Panc1 (cell line): ENCODE measurements around the gene OMA1. TPM values are rescaled to one million over a fixed set of nuclear protein-coding genes. Genes with fewer than 3 reads are reported as not detected.
"Not testable (repeated sequence)": the region's sequence is repeated elsewhere in the genome, so short reads cannot be mapped to it uniquely, and the experiment has no call there.

ENCODE experiments used
- ATAC-seq: fragments of 200-7000 bp; cut with Tn5 transposase; 2 replicates; pipeline ENCODE4 v1.9.1; 2020; ENCODE audit warnings: mild to moderate bottlenecking, moderate library complexity
- BruUV-seq: library from RNA; stranded (reverse); fragments of 400-500 nt; replicated peaks from 2 replicates; lab custom pipeline; 2021; lab: Mats Ljungman, UMichigan
- CTCF ChIA-PET: fragments of 300-600 bp; sonication (Branson Sonifier 250); formaldehyde crosslinking; loops from one replicate; lab custom pipeline; 2022; ENCODE audit warnings: antibody characterized with exemption; lab: Charles Lee
- POLR2A ChIA-PET: fragments of 300-600 bp; sonication (Branson Sonifier 250); formaldehyde crosslinking; loops from one replicate; lab custom pipeline; 2022; ENCODE audit warnings: antibody characterized with exemption; lab: Charles Lee
- DNase-seq: peaks from one replicate; pipeline ENCODE4 v3.0.0-alpha.2; 2010; ENCODE audit warnings: low read depth, low spot score
- H3K27ac ChIP-seq: 2 replicates; pipeline ENCODE4 v1.5.1; 2011; ENCODE audit warnings: mild to moderate bottlenecking, low read length, inconsistent platforms
- H3K27me3 ChIP-seq: fragments of 200-500 bp; sonication (Bioruptor generic); 2 replicates; pipeline ENCODE4 v1.6.0; 2014; ENCODE audit warnings: low read length, inconsistent platforms; ENCODE audit not compliant: control insufficient read depth, insufficient read depth
- H3K36me3 ChIP-seq: fragments of 200-500 bp; sonication (Bioruptor generic); 2 replicates; pipeline ENCODE4 v1.5.1; 2014; ENCODE audit warnings: inconsistent platforms, mild to moderate bottlenecking, low read length, moderate library complexity; ENCODE audit not compliant: control insufficient read depth, insufficient read depth
- H3K4me1 ChIP-seq: 2 replicates; pipeline ENCODE4 v1.5.1; 2011; ENCODE audit warnings: inconsistent platforms, mild to moderate bottlenecking, low read length, moderate library complexity; ENCODE audit not compliant: control insufficient read depth, insufficient read depth
- H3K4me3 ChIP-seq, 2 experiments: 2 replicates each; pipeline ENCODE4 v1.5.1; 2011 to 2012; ENCODE audit warnings: low read depth in 2 of 2, low read length in 2 of 2, mild to moderate bottlenecking in 2 of 2, inconsistent platforms in 1 of 2, moderate library complexity in 1 of 2
- H3K9me3 ChIP-seq: fragments of 200-500 bp; sonication (Bioruptor generic); 2 replicates; pipeline ENCODE4 v1.5.1; 2014; ENCODE audit warnings: low read depth, mild to moderate bottlenecking, inconsistent platforms, low read length, moderate library complexity; ENCODE audit not compliant: control insufficient read depth, insufficient read depth
- POLR2AphosphoS5 ChIP-seq: IDR thresholded peaks from 2 replicates; pipeline ENCODE4 v1.6.1; 2012; ENCODE audit warnings: mild to moderate bottlenecking, low read depth, low read length, moderate library complexity
- SIN3A ChIP-seq: IDR thresholded peaks from 2 replicates; pipeline ENCODE4 v1.6.1; 2012; ENCODE audit warnings: low read depth, mild to moderate bottlenecking, low read length, moderate library complexity, borderline replicate concordance; ENCODE audit not compliant: insufficient read depth
- TCF7L2 ChIP-seq: IDR thresholded peaks from 2 replicates; pipeline ENCODE4 v1.6.1; 2011; ENCODE audit warnings: mild to moderate bottlenecking, low read depth, low read length, inconsistent platforms
- in situ Hi-C: cut with HindIII; loops from 2 replicates; pipeline ENCODE4 v1.10.0; 2016; ENCODE audit warnings: low sequenced_read_pairs, low pct_unique_long_range_greater_than_20kb
- intact Hi-C: fragments of 100-400 bp; cut with micrococcal nuclease; formaldehyde crosslinking; loops from one replicate; pipeline ENCODE4 v1.10.0; 2022; ENCODE audit not compliant: unreplicated experiment
- total RNA-seq: library from RNA; stranded (reverse); gene quantifications from one replicate; pipeline ENCODE4 v1.2.1, GENCODE V29; 2021; ENCODE audit not compliant: unreplicated experiment
- TF ChIP-seq, protein P1 (sequence below), 2 experiments: IDR thresholded peaks; 2 replicates each; pipeline ENCODE4 v1.6.1; 2011 to 2012; ENCODE audit warnings: low read depth in 2 of 2, control low read depth in 1 of 2, low read length in 1 of 2, mild to moderate bottlenecking in 1 of 2, moderate library complexity in 1 of 2; ENCODE audit not compliant: insufficient read depth in 1 of 2
- TF ChIP-seq, protein P2 (sequence below): fragments of 450-650 bp; IDR thresholded peaks from 2 replicates; pipeline ENCODE4 v1.5.1; 2017; ENCODE audit warnings: mild to moderate bottlenecking

OMA1 gene
- total RNA-seq, 1 experiment from 2014 or later: 16.6 TPM

DNA sequence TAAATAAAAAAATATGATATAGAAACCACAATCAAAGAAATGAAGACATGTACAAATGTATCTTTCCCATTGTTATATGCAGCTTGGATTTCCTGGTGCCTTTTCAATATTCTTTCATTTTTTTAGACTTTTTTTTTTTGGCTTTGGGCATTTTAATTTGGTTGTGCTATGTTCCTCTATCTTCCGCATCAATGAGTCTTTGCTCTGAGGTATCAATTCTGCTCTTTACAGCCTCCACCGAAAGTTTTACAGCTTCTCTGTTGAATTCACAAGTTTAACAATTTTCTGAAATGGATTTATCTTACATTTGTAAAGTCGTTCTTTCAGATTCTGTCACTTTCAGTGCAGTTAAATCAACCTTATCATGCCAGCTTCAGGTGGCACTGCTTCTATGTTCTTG, 50.5 kb downstream of the OMA1 start:
- DNase-seq (no peak), ATAC-seq (no peak)
- no peak overlapping the region for H3K4me3 ChIP-seq
- TF ChIP-seq, protein P1, sequence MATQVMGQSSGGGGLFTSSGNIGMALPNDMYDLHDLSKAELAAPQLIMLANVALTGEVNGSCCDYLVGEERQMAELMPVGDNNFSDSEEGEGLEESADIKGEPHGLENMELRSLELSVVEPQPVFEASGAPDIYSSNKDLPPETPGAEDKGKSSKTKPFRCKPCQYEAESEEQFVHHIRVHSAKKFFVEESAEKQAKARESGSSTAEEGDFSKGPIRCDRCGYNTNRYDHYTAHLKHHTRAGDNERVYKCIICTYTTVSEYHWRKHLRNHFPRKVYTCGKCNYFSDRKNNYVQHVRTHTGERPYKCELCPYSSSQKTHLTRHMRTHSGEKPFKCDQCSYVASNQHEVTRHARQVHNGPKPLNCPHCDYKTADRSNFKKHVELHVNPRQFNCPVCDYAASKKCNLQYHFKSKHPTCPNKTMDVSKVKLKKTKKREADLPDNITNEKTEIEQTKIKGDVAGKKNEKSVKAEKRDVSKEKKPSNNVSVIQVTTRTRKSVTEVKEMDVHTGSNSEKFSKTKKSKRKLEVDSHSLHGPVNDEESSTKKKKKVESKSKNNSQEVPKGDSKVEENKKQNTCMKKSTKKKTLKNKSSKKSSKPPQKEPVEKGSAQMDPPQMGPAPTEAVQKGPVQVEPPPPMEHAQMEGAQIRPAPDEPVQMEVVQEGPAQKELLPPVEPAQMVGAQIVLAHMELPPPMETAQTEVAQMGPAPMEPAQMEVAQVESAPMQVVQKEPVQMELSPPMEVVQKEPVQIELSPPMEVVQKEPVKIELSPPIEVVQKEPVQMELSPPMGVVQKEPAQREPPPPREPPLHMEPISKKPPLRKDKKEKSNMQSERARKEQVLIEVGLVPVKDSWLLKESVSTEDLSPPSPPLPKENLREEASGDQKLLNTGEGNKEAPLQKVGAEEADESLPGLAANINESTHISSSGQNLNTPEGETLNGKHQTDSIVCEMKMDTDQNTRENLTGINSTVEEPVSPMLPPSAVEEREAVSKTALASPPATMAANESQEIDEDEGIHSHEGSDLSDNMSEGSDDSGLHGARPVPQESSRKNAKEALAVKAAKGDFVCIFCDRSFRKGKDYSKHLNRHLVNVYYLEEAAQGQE (IDR thresholded peaks at IDR 0.05; ENCODE audit: insufficient read depth in 1 of 2, low read depth in 2 of 2, low read length in 1 of 2): no peak
- TF ChIP-seq, protein P2, sequence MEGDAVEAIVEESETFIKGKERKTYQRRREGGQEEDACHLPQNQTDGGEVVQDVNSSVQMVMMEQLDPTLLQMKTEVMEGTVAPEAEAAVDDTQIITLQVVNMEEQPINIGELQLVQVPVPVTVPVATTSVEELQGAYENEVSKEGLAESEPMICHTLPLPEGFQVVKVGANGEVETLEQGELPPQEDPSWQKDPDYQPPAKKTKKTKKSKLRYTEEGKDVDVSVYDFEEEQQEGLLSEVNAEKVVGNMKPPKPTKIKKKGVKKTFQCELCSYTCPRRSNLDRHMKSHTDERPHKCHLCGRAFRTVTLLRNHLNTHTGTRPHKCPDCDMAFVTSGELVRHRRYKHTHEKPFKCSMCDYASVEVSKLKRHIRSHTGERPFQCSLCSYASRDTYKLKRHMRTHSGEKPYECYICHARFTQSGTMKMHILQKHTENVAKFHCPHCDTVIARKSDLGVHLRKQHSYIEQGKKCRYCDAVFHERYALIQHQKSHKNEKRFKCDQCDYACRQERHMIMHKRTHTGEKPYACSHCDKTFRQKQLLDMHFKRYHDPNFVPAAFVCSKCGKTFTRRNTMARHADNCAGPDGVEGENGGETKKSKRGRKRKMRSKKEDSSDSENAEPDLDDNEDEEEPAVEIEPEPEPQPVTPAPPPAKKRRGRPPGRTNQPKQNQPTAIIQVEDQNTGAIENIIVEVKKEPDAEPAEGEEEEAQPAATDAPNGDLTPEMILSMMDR: no peak
- TF ChIP-seq POLR2AphosphoS5: no peak
- TF ChIP-seq SIN3A: no peak
- TF ChIP-seq TCF7L2: no peak
- BruUV-seq: no TSS peak
- H3K36me3 ChIP-seq: no peaks in the 10 kb centered on the region; the same call in 1 of the 2 replicates
- H3K4me1 ChIP-seq: no peaks in the 10 kb centered on the region
- no peaks in the 10 kb centered on the region for H3K9me3 ChIP-seq
- CTCF ChIA-PET: no interaction called here
- in situ Hi-C loops (no loop called here), intact Hi-C loops (no loop called here)
- POLR2A ChIA-PET: no interaction called here
- no peak overlapping the region for H3K27ac ChIP-seq
- H3K27me3 ChIP-seq: no peaks in the 10 kb centered on the region

DNA sequence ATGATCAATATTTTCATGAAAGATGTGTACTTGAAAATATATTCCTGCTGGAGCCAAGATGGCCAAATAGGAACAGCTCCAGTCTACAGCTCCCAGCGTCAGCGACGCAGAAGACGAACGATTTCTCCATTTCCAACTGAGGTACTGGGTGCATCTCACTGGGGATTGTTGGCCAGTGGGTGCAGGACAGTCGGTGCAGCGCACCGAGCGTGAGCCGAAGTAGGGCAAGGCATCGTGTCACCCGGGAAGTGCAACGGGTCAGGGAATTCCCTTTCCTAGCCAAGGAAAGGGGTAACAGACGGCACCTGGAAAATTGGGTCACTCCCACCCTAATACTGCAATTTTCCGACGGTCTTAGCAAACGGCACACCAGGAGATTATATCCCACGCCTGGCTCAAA, 57.6 kb downstream of the OMA1 start:
- DNase-seq, H3K27ac ChIP-seq, in situ Hi-C loops, H3K9me3 ChIP-seq, H3K27me3 ChIP-seq, H3K4me3 ChIP-seq, BruUV-seq, ATAC-seq, intact Hi-C loops, H3K36me3 ChIP-seq, POLR2A ChIA-PET, H3K4me1 ChIP-seq, CTCF ChIA-PET: not testable (repeated sequence)

DNA sequence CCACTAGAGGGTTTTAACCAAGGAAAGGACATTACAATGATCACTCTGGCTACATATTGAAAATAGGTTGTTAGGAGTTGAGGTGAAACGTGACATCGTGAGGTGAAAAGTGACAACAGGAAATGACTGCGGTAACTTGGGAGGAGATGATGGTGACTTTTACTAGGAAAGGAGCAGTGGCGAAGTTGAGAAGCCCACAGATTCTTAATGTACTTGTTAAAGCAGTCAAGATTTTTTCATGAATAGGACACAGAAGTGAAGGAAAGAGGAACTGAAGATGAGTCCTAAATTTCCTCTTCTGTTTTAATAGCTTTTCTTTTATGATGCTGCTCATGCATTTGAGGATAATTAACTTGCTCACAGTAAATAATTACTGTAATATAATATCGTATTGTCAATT, 59.5 kb downstream of the OMA1 start:
- H3K27ac ChIP-seq: no peak overlapping the region
- H3K36me3 ChIP-seq: no peaks in the 10 kb centered on the region
- no TSS peak for BruUV-seq
- no peak for TF ChIP-seq TCF7L2
- TF ChIP-seq, protein P1 (IDR thresholded peaks at IDR 0.05; ENCODE audit: insufficient read depth in 1 of 2, low read depth in 2 of 2, low read length in 1 of 2): no peak
- no peak for TF ChIP-seq POLR2AphosphoS5
- TF ChIP-seq SIN3A: no peak
- TF ChIP-seq, protein P2: no peak
- in situ Hi-C loops: no loop called here
- H3K4me1 ChIP-seq: no peaks in the 10 kb centered on the region
- H3K4me3 ChIP-seq: no peak overlapping the region
- no peaks in the 10 kb centered on the region for H3K9me3 ChIP-seq
- ATAC-seq (no peak), DNase-seq (no peak)
- POLR2A ChIA-PET: no interaction called here
- CTCF ChIA-PET: no interaction called here
- intact Hi-C loops: no loop called here
- no peaks in the 10 kb centered on the region for H3K27me3 ChIP-seq
